GM12891 (cell line): ENCODE data around the gene C1orf122.

Source experiments
- PAX5 ChIP-seq: IDR thresholded peaks from 2 replicates; pipeline ENCODE4 v1.6.1; 2011; ENCODE audit warnings: low read length, moderate library complexity, mild to moderate bottlenecking; ENCODE audit not compliant: insufficient read depth, severe bottlenecking
- POLR2A ChIP-seq: IDR thresholded peaks from 2 replicates; pipeline ENCODE4 v1.6.1; 2011; ENCODE audit warnings: low read depth, low read length, control low read depth
- POLR2AphosphoS5 ChIP-seq: IDR thresholded peaks from 2 replicates; pipeline ENCODE4 v1.6.1; 2011; ENCODE audit warnings: low read depth, low read length, control low read depth
- POU2F2 ChIP-seq: IDR thresholded peaks from 2 replicates; pipeline ENCODE4 v1.6.1; 2011; ENCODE audit warnings: low read depth, mild to moderate bottlenecking, control low read depth, low read length, moderate library complexity
- SPI1 ChIP-seq: IDR thresholded peaks from 2 replicates; pipeline ENCODE4 v1.6.1; 2011; ENCODE audit warnings: low read depth, low read length, control low read depth
- TAF1 ChIP-seq: IDR thresholded peaks from 2 replicates; pipeline ENCODE4 v1.6.1; 2011; ENCODE audit warnings: low read depth, low read length, control low read depth

- TF ChIP-seq POLR2A (no peak), TAF1 (no peak), POLR2AphosphoS5 (no peak), SPI1 (no peak), POU2F2 (no peak), PAX5 (no peak)
Measured at GRCh38 chr1:37807220-37807554, 403 bp upstream of the C1orf122 start.
